ENCODE results near the gene DNHD1.
"Not testable (repeated sequence)": the region's sequence is repeated elsewhere in the genome, so short reads cannot be mapped to it uniquely, and the experiment has no call there.

Gene DNHD1

DNA sequence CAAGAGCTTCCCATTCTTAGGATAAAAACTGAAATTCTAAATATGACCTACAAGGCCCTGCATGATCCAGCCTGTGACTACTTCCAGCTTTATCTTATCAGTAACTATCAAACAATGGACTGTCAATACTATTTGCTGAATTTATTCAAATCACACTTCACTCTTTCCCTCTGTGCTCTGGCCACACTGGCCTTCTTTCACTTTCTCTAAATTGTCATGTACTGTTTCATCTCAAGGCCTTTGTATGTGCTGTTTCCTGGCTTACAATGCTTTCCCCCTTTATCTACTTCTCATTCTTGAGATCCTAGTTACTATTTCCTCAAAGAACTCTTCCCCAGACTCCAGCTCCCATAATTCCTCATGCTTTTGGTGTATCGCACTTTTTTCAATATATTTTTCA is 10.1 kb upstream of the DNHD1 start:
- TF ChIP-seq POLR2A (IDR thresholded peaks at IDR 0.05; ENCODE audit: low read depth, low read length) = no peak
- FAIRE-seq (no peak), DNase-seq (ENCODE audit: insufficient read length, low spot score) (no peak)

DNA sequence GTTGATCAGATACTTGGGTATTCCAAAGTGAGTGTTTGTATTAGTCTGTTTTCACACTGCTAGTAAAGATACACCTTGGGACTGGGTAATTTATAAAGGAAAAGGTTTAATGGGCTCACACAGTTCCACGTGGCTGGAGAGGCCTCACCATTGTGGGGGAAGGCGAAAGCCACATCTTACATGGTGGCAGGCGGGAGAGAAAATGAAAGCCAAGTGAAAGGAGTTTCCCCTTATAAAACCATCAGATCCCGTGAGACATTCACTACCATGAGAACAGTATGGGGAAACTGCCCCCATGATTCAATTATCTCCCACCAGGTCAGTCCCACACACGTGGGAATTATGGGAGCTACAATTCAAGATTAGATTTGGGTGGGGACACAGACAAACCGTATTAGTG is 8.7 kb upstream of the DNHD1 start:
- TF ChIP-seq POLR2A (IDR thresholded peaks at IDR 0.05; ENCODE audit: low read depth, low read length) = no peak
- FAIRE-seq (no peak), DNase-seq (ENCODE audit: insufficient read length, low spot score) (no peak)

DNA sequence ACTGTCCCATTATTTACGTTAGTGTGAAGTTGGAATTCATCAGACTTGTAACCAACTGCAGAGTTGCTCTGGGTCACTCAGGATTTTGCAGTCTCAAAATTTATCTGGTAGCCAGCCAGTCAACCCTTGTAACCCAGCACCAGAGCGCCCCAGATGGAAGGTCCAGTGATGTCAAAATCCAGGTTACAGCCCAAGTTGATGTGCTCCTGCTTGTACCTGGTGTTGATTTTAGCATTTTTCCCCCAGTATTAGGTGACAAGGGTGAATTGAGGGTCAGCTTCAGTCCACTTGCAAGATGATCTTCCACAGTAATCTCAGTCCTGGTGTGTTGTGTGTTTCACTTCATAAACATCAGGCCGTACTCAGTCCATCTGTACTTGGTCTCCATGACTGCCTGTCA is 8.3 kb upstream of the DNHD1 start:
- no peak for TF ChIP-seq POLR2A (IDR thresholded peaks at IDR 0.05; ENCODE audit: low read depth, low read length)
- FAIRE-seq (no peak), DNase-seq (ENCODE audit: insufficient read length, low spot score) (no peak)

DNA sequence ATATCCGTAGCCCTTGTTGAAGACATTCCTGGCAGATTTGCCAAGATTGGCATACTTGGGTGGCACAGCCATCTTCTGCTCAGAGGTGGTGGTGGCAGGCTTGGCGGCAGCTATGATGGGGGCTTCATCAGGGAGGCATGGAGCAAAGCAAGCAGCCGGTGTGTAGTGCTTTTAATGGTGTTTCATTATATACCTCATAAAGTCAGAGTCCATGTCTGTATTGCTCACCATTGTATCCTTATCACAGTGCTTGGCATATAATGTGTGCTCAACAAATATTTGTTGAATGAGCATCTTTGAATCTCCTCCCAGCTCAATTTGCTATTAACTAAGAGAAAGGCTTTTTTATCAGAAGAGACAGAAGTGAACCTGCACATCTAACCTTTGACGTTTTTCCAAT is 7.8 kb upstream of the DNHD1 start:
- no peak for TF ChIP-seq POLR2A (IDR thresholded peaks at IDR 0.05; ENCODE audit: low read depth, low read length)
- FAIRE-seq = no peak
- no peak for DNase-seq (ENCODE audit: insufficient read length, low spot score)

DNA sequence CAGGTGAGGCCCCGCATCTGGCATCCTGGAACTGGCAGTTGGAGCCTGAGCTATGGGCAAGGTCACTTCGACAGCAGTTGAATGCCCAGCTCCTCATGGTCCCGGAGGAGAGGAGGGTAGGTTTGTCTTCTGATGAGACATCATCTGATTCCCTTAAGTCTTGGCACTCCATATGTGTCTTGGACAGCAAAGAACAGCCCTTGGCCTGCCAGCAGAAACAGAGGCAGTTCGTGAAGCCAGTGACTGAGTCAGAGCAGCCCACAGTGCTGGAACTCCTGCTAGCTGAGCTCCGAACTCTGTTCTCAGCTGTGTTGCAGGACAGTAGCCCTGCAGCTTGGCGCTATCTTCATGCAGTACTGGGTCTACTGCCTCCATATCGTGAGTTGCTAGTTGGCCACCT is 1.0 kb downstream of the DNHD1 start:
- FAIRE-seq (no peak), DNase-seq (ENCODE audit: insufficient read length, low spot score) (no peak)
- no peak for TF ChIP-seq POLR2A (IDR thresholded peaks at IDR 0.05; ENCODE audit: low read depth, low read length)

DNA sequence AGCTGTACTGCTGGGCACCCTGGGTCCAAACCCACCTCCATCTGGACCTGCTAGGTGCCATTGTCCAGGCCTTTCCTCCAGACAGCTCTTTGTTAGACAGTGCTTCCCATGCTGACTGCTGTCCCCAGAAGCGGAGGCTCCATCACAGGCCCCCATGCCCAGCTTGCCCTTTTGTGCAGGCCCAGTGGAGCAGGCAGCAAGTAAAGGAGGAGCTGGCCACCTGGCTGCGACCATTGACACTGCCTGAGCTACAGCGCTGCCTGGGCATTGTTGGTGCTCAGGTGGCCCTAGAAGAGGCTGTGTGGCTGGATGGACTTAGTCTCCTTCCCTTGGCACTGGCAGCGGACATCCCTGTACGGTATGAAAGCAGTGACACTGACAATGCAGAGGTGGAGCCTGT is 1.5 kb downstream of the DNHD1 start:
- TF ChIP-seq POLR2A (IDR thresholded peaks at IDR 0.05; ENCODE audit: low read depth, low read length) = no peak
- FAIRE-seq = no peak

DNA sequence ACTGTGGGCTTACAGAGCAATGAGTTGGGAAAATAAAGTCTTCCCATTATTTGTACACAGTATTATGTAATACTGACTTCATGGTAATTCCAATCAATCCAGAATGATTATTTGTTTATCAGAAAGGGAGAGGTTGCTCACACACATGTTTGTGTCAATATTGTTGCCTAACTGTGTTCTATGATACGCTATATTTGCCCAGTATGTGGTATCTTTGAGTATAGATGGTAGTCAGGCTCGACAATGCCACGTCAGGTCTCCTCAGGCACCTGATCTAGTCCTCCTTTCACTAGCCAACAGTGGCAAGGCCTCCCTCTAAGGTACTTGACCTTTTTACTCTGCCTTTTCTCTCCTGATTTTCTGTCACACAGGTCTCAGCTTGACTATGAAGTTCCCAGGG is 5.3 kb downstream of the DNHD1 start:
- DNase-seq (ENCODE audit: insufficient read length, low spot score) (no peak), FAIRE-seq (no peak)
- no peak for TF ChIP-seq POLR2A (IDR thresholded peaks at IDR 0.05; ENCODE audit: low read depth, low read length)

More for the DNA sequence above, 1.5 kb downstream of the DNHD1 start:
- no peak for DNase-seq (ENCODE audit: insufficient read length, low spot score)

DNA sequence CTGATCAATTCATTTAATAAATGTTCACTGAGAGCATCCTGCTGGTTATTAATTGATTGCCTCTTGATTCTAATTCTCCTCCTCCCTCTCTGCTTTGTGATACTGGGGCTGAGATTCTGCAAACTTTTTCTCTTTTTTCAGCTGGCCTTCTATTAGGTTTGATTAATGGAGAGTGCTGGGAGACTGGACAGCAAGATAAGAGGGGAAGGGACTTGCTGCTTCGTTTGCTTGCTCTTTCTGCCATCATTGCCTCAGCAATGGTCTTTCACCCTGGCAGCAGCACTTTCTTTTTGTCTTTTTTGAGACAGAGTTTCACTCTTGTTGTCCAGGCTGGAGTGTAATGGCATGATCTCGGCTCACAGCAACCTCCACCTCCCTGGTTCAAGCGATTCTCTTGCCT is 7.1 kb downstream of the DNHD1 start:
- TF ChIP-seq POLR2A (IDR thresholded peaks at IDR 0.05; ENCODE audit: low read depth, low read length) = no peak
- FAIRE-seq (no peak), DNase-seq (ENCODE audit: insufficient read length, low spot score) (no peak)

DNA sequence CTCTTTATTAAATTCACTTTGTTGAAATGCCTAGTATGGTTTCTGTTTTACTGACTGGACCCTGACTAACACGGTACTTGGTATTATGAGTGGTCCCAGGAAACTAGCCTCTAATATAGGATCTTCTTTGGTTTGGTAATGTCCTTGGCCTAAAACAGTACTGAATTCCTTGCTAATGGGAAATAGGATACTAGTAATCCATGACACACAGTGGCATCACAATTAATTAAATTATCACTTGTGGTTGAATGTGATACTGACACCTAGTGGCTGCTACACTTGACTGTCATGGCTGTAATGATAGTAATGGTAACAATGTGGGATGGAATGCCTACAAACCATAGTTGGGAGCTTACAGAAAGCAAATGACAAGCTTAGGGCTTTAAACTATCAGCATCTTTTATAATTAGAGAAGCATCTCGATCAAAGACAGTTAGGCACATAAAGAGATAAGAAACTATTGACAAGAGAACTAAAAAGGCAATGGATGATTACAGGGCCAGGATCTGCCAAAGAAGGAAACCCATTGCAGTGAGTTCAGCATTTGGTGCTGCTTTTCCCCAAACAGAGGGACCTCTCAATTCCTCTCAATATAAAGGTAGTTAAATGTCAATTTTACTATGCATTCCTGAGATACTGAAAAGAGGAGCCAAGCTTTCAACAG is 8.6 kb downstream of the DNHD1 start:
- no peak for TF ChIP-seq POLR2A (IDR thresholded peaks at IDR 0.05; ENCODE audit: low read depth, low read length)
- no peak for DNase-seq (ENCODE audit: insufficient read length, low spot score)
- no peak for FAIRE-seq

DNA sequence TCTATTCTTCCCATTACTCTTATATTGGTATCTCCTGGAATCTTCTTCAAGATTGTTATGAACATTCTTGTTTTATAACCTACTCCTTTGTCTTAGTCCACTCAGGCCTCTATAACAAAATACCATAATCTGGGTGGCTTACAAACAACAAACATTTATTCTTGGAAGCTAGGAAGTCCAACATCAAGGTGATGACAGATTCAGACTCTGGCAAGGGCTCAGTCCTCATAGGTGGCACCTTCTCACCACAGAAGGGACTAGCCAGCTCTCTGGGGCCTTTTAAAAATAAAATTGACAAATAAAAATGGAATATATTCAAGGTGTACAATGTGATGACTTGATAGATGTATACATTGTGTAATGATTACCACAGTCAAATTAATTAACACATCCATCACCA is 19.8 kb downstream of the DNHD1 start:
- no peak for DNase-seq (ENCODE audit: insufficient read length, low spot score)
- no peak for TF ChIP-seq POLR2A (IDR thresholded peaks at IDR 0.05; ENCODE audit: low read depth, low read length)
- FAIRE-seq = no peak

DNA sequence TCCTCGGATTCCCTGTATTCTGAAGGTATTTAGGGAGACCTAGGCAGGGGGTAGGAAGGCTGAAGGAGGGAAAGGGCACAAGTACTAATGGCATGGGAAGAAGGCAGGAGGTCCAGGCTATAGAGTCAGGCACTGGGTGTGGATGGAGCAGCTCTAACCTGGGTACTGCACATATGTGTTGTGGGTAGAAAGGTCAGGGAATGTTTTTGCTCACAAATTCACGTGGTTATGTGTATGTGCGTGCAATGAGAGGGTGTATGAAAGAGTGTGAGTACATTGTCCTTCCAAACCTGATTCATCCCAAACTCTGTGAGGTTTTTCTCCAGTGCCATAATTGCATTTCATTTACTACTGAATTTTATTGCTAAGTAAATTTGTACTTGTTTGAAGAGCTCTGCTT is 23.2 kb downstream of the DNHD1 start:
- TF ChIP-seq POLR2A (IDR thresholded peaks at IDR 0.05; ENCODE audit: low read depth, low read length) = no peak
- FAIRE-seq (no peak), DNase-seq (ENCODE audit: insufficient read length, low spot score) (no peak)

DNA sequence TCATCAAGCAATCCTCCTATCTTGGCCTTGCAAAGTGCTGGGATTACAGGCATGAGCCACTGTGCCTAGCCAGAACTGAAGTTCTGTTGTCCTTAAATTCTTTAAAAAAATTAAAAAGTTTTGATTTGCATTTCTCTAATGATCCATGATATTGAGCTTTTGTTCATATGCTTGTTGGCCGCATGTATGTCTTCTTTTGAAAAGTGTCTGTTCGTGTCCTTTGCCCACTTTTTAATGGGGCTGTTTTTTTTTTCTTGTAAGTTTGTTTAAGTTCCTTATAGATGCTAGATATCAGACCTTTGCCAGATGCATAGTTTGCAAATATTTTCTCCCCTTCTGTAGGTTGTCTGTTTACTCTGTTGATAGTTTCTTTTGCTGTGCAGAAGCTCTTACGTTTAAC is 24.9 kb downstream of the DNHD1 start:
- DNase-seq (ENCODE audit: insufficient read length, low spot score); FAIRE-seq: not testable (repeated sequence)

DNA sequence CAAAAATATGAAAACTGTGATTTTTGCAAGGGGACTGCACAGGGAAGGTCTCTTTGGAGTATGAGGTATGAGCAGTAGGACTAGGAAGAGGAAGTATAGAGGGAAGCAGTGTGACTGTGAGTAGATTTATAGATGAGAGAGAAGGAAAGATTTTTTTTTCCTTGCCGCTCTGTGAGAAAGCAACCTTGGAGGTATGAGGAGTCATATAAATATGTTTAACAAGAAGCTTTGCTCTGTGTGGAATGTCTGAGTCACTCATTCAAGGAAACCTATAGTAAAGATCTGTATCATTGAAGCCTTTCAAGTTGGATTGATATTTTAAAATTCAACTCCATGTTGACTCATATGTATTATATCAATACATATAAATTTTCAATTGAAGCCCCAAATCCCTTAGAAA is 26.2 kb downstream of the DNHD1 start:
- peak; percentile 51 for DNase-seq (ENCODE audit: insufficient read length, low spot score)
- no peak for TF ChIP-seq POLR2A (IDR thresholded peaks at IDR 0.05; ENCODE audit: low read depth, low read length)
- FAIRE-seq = peak; percentile 82

DNA sequence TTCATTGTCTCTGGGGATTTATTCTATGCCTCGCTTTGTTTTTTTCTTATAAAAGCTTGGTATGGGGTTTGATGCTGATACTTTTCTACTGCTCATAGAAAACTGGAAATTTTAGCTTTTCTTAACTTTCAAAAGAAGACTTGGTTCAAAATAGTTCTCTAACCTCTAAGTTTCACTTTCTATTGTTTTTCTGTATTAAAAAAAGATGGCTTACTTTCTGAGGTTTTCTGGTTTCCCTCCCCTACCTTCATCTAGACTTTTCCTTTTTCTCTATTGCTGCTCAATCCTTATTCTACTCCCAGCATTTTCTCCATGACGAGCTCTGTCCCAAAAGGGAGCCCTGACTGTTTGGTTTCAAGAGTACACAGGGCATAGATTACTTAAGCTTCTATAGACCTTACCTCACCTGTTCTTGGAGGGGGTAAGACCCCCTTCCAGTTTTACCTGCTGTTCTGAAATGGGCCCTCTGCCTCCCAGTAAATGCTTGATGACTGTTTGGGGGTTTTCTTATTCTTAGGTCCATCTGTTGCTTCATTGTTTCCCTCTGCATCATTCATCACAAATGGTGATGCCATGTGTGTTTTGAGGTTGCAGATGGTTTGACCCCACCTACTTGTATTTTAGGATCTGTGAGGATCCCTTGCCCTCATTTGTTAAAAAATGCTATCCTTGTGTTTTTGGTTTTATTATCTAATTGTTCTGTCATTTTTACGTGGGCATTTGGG is 29.5 kb downstream of the DNHD1 start:
- TF ChIP-seq POLR2A (IDR thresholded peaks at IDR 0.05; ENCODE audit: low read depth, low read length) = no peak
- FAIRE-seq (no peak), DNase-seq (ENCODE audit: insufficient read length, low spot score) (no peak)

DNA sequence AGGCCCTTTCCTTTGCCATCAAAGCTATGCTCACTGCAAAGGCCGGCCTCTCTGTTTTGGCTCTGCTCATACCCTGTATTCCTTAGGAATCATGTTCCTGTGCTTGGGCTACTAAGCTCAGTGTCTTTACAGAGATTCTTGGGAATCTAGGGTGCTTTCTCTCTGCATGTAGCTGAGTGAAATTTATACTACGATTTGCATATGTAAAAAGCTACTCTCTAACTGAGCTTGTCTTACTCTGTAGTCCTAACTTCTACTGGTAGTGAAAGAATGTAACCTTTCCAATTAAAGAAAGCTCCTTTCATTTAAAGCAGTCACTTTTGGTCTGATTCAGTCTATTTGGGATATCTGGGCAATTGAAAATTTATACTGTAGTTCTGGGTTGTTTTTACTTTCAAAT is 32.2 kb downstream of the DNHD1 start:
- FAIRE-seq (no peak), DNase-seq (ENCODE audit: insufficient read length, low spot score) (no peak)
- no peak for TF ChIP-seq POLR2A (IDR thresholded peaks at IDR 0.05; ENCODE audit: low read depth, low read length)
